ENCODE measurements around the gene RAI14.

The RAI14 gene

GRCh38 chr5:34626036-34626435, 30.1 kb upstream of the RAI14 start:
- TF ChIP-seq ZFX (IDR thresholded peaks at IDR 0.05; ENCODE audit: borderline replicate concordance) (no peak), CTCF (IDR thresholded peaks at IDR 0.05) (no peak)

GRCh38 chr5:34626751-34627150, 29.4 kb upstream of the RAI14 start:
- TF ChIP-seq CTCF (IDR thresholded peaks at IDR 0.05) (no peak), ZFX (IDR thresholded peaks at IDR 0.05; ENCODE audit: borderline replicate concordance) (no peak)
- H3K27ac ChIP-seq, result no peak overlapping the region

More at GRCh38 chr5:34626036-34626435, 30.1 kb upstream of the RAI14 start:
- no peak overlapping the region for H3K27ac ChIP-seq

GRCh38 chr5:34627794-34628193, 28.3 kb upstream of the RAI14 start:
- no peak overlapping the region for H3K27ac ChIP-seq
- TF ChIP-seq CTCF (IDR thresholded peaks at IDR 0.05) (no peak), ZFX (IDR thresholded peaks at IDR 0.05; ENCODE audit: borderline replicate concordance) (no peak)

GRCh38 chr5:34628373-34628772, 27.8 kb upstream of the RAI14 start:
- no peak overlapping the region for H3K27ac ChIP-seq
- no peak for TF ChIP-seq CTCF (IDR thresholded peaks at IDR 0.05)
- TF ChIP-seq ZFX (IDR thresholded peaks at IDR 0.05; ENCODE audit: borderline replicate concordance), result no peak

GRCh38 chr5:34630596-34630995, 25.5 kb upstream of the RAI14 start:
- H3K27ac ChIP-seq, result no peak overlapping the region
- no peak for TF ChIP-seq CTCF (IDR thresholded peaks at IDR 0.05)
- no peak for TF ChIP-seq ZFX (IDR thresholded peaks at IDR 0.05; ENCODE audit: borderline replicate concordance)

- H3K27ac ChIP-seq, result no peak overlapping the region
- TF ChIP-seq ZFX (IDR thresholded peaks at IDR 0.05; ENCODE audit: borderline replicate concordance) (no peak), CTCF (IDR thresholded peaks at IDR 0.05) (no peak)
Measured at GRCh38 chr5:34632807-34633422, 23.2 kb upstream of the RAI14 start.

GRCh38 chr5:34639852-34640626, 16.1 kb upstream of the RAI14 start:
- H3K27ac ChIP-seq, result no peak overlapping the region
- TF ChIP-seq ZFX (IDR thresholded peaks at IDR 0.05; ENCODE audit: borderline replicate concordance), result no peak
- no peak for TF ChIP-seq CTCF (IDR thresholded peaks at IDR 0.05)
